MM.1S (cell line): Measurements from ENCODE around the gene PHF12.

Experiments
- DNase-seq: peaks from one replicate; pipeline ENCODE4 v3.0.0-alpha.2; 2015
- H2AFZ ChIP-seq: fragments of 300-600 bp; sonication (generic); 2 replicates; pipeline ENCODE4 v1.6.0; 2016; ENCODE audit warnings: antibody characterized with exemption, low read length
- H3F3A ChIP-seq: fragments of 300-600 bp; sonication (generic); 2 replicates; pipeline ENCODE4 v1.6.1; 2016; ENCODE audit warnings: mild to moderate bottlenecking, antibody characterized with exemption, low read length, moderate library complexity, mixed read lengths; ENCODE audit not compliant: insufficient read depth
- H3K27ac ChIP-seq: fragments of 300-600 bp; sonication (generic); 2 replicates; pipeline ENCODE4 v1.5.1; 2016; ENCODE audit warnings: mild to moderate bottlenecking, low read length
- H3K27me3 ChIP-seq: fragments of 300-600 bp; sonication (generic); replicated peaks from 2 replicates; pipeline ENCODE4 v1.6.0; 2016; ENCODE audit warnings: low read length; ENCODE audit not compliant: insufficient read depth
- H3K36me3 ChIP-seq: fragments of 300-600 bp; sonication (generic); replicated peaks from 2 replicates; pipeline ENCODE4 v1.6.1; 2016; ENCODE audit warnings: mild to moderate bottlenecking, low read length, mixed read lengths; ENCODE audit not compliant: insufficient read depth
- H3K4me1 ChIP-seq: fragments of 300-600 bp; sonication (generic); 2 replicates; pipeline ENCODE4 v1.6.1; 2016; ENCODE audit warnings: low read length, mixed read lengths
- H3K4me2 ChIP-seq: fragments of 300-600 bp; sonication (generic); 2 replicates; pipeline ENCODE4 v1.6.0; 2016; ENCODE audit warnings: low read depth, low read length
- H3K4me3 ChIP-seq: fragments of 300-600 bp; sonication (generic); 2 replicates; pipeline ENCODE4 v1.5.1; 2016; ENCODE audit warnings: low read length, mixed read lengths
- H3K79me2 ChIP-seq: fragments of 300-600 bp; sonication (generic); 2 replicates; pipeline ENCODE4 v1.6.1; 2016; ENCODE audit warnings: mixed run types, low read length, mixed read lengths
- H3K9ac ChIP-seq: fragments of 300-600 bp; sonication (generic); 2 replicates; pipeline ENCODE4 v1.6.1; 2016; ENCODE audit warnings: low read length, mixed read lengths
- H3K9me2 ChIP-seq: fragments of 300-600 bp; sonication (generic); replicated peaks from 2 replicates; pipeline ENCODE4 v1.6.1; 2016; ENCODE audit warnings: mild to moderate bottlenecking, low read length, mixed read lengths; ENCODE audit not compliant: insufficient read depth
- H3K9me3 ChIP-seq: fragments of 300-600 bp; sonication (generic); replicated peaks from 2 replicates; pipeline ENCODE4 v1.6.1; 2016; ENCODE audit warnings: mild to moderate bottlenecking, low read length, mixed read lengths; ENCODE audit not compliant: insufficient read depth
- H4K20me1 ChIP-seq: fragments of 300-600 bp; sonication (generic); 2 replicates; pipeline ENCODE4 v1.6.1; 2016; ENCODE audit warnings: mild to moderate bottlenecking, low read length, moderate library complexity, mixed read lengths; ENCODE audit not compliant: insufficient read depth
- CTCF ChIP-seq: fragments of 300-600 bp; sonication (generic); IDR thresholded peaks from 2 replicates; pipeline ENCODE4 v1.5.1; 2016; ENCODE audit warnings: antibody characterized with exemption, low read length, mixed read lengths
- EZH2 ChIP-seq: fragments of 300-600 bp; sonication (generic); optimal IDR thresholded peaks from 2 replicates; pipeline ENCODE3; 2017; ENCODE audit warnings: low read depth, mild to moderate bottlenecking, antibody characterized with exemption, low read length, mixed read lengths
- EZH2phosphoT487 ChIP-seq: fragments of 300-600 bp; sonication (generic); IDR thresholded peaks from 2 replicates; pipeline ENCODE4 v1.6.1; 2018; ENCODE audit warnings: antibody characterized with exemption, low read length

Gene PHF12

GRCh38 chr17:28940142-28940541 lies 11.2 kb downstream of the PHF12 start:
- H3K4me2 ChIP-seq: no peak overlapping the region
- H3K27ac ChIP-seq: no peak overlapping the region
- H3K9me2 ChIP-seq: no peaks in the 10 kb centered on the region
- DNase-seq: no peak
- H2AFZ ChIP-seq: no peak overlapping the region
- H3K4me3 ChIP-seq: no peak overlapping the region
- no peaks in the 10 kb centered on the region for H3K27me3 ChIP-seq
- peaks cover 21% of the 10 kb centered on the region for H3F3A ChIP-seq
- peaks cover 99% of the 10 kb centered on the region for H3K79me2 ChIP-seq
- H3K9ac ChIP-seq: no peak overlapping the region
- no peaks in the 10 kb centered on the region for H3K9me3 ChIP-seq
- H4K20me1 ChIP-seq: peaks cover 13% of the 10 kb centered on the region
- no peaks in the 10 kb centered on the region for H3K36me3 ChIP-seq
- H3K4me1 ChIP-seq: peaks cover 37% of the 10 kb centered on the region
- no peak for TF ChIP-seq EZH2phosphoT487
- TF ChIP-seq EZH2: no peak

GRCh38 chr17:28938552-28938951 lies 12.8 kb downstream of the PHF12 start:
- no peak overlapping the region for H3K9ac ChIP-seq
- peaks cover 21% of the 10 kb centered on the region for H3F3A ChIP-seq
- H3K9me3 ChIP-seq: no peaks in the 10 kb centered on the region
- no peak overlapping the region for H2AFZ ChIP-seq
- no peak for TF ChIP-seq CTCF
- TF ChIP-seq EZH2: no peak
- no peak for TF ChIP-seq EZH2phosphoT487
- H3K27me3 ChIP-seq: no peaks in the 10 kb centered on the region
- 0 out of 2 replicates have a peak, but pooled peaks cover 6% of the 10 kb centered on the region for H4K20me1 ChIP-seq
- H3K4me3 ChIP-seq: no peak overlapping the region
- H3K36me3 ChIP-seq: no peaks in the 10 kb centered on the region
- no peaks in the 10 kb centered on the region for H3K9me2 ChIP-seq
- no peak overlapping the region for H3K27ac ChIP-seq
- H3K4me1 ChIP-seq: peaks cover 37% of the 10 kb centered on the region
- no peak for DNase-seq
- H3K79me2 ChIP-seq: peaks cover 99% of the 10 kb centered on the region
- no peak overlapping the region for H3K4me2 ChIP-seq

- 0 out of 2 replicates have a peak, but pooled peaks cover 6% of the 10 kb centered on the region for H4K20me1 ChIP-seq
- H3F3A ChIP-seq: peaks cover 21% of the 10 kb centered on the region
- H3K9me2 ChIP-seq: no peaks in the 10 kb centered on the region
- no peak for DNase-seq
- H3K9ac ChIP-seq: no peak overlapping the region; the same call in 1 of the 2 replicates
- peak overlapping the region; percentile 58; the same call in 1 of the 2 replicates for H3K27ac ChIP-seq
- no peak overlapping the region for H2AFZ ChIP-seq
- TF ChIP-seq EZH2 (no peak), EZH2phosphoT487 (no peak), CTCF (no peak)
- H3K4me3 ChIP-seq: peak overlapping the region; percentile 23; the same call in 1 of the 2 replicates
- H3K79me2 ChIP-seq: peaks cover 100% of the 10 kb centered on the region
- peaks cover 37% of the 10 kb centered on the region for H3K4me1 ChIP-seq
- H3K9me3 ChIP-seq: no peaks in the 10 kb centered on the region
- H3K4me2 ChIP-seq: peak overlapping the region; percentile 83
- H3K27me3 ChIP-seq: no peaks in the 10 kb centered on the region
- H3K36me3 ChIP-seq: no peaks in the 10 kb centered on the region
These were observed 14.1 kb downstream of the PHF12 start for GRCh38 chr17:28937044-28937729.
